ENCODE data around the gene GRIA4. TPM values are rescaled to one million over a fixed set of nuclear protein-coding genes. Genes with fewer than 3 reads are reported as not detected.

Gene GRIA4
- total RNA-seq, 4 donors from 2014 or later: not detected

DNA sequence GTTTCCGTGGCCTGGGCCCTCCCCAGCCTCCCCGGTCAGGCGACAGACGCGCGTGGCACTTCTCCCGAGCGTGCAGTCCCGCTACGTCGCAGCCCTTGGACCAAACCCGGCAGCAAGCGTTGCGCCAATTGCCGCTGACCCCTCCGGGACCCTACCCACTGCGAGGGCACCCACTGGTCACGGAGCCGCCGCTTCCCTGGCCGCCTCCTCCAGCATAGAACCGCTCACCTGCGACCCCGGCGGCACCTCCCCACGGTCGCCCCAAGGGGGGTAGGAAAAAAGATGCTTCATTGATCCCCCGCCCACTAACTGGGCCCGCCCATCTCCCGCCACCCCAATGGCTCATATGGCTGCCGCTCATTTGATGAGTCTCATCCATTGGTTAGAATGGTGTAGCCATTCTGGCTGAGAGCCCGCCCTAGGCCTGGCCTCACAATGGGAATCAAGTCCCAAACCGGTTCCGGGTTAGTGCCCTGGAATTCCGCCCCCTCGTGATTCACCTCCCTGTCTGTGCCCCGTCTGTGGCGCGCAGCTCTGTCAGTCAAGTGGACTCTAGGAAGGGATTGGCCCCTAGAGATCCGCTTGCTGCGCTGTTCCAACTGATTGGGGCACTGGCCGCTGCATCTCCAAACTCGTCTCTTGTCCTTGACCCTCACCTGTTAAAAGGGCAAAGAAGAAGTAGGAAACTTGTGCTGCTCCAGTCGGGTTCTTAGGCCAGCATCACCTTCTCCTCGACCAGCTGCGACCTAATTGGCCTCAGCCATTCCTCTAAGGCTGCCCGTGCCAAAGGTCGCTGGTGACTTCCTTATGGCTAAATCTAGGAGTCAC, 412.3 kb downstream of the GRIA4 start, which contains the start of gene MSANTD4:
TSS of gene MSANTD4 (minus strand) at position 274 of the 828 bp plus-strand sequence. CDS start 11,323 bp downstream, outside the sequence.
- peak; percentile 37 to 80 for TF ChIP-seq EP300 (IDR thresholded peaks at IDR 0.05)
- peak; percentile 20 for TF ChIP-seq POLR2A (IDR thresholded peaks at IDR 0.05)
- TF ChIP-seq, protein P1, sequence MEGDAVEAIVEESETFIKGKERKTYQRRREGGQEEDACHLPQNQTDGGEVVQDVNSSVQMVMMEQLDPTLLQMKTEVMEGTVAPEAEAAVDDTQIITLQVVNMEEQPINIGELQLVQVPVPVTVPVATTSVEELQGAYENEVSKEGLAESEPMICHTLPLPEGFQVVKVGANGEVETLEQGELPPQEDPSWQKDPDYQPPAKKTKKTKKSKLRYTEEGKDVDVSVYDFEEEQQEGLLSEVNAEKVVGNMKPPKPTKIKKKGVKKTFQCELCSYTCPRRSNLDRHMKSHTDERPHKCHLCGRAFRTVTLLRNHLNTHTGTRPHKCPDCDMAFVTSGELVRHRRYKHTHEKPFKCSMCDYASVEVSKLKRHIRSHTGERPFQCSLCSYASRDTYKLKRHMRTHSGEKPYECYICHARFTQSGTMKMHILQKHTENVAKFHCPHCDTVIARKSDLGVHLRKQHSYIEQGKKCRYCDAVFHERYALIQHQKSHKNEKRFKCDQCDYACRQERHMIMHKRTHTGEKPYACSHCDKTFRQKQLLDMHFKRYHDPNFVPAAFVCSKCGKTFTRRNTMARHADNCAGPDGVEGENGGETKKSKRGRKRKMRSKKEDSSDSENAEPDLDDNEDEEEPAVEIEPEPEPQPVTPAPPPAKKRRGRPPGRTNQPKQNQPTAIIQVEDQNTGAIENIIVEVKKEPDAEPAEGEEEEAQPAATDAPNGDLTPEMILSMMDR (IDR thresholded peaks at IDR 0.05): no peak
- Histone ChIP-seq H3K4me1 (peaks cover 0 to 34% (median 5%) of the 10 kb centered on the region in 4 donors), H3K36me3 (no peaks in the 10 kb centered on the region), H3K9me3 (no peaks in the 10 kb centered on the region), H3K27ac (peak within 1 kb of the TSS; percentile 28 to 84 (median 81)), H3K27me3 (no peaks in the 10 kb centered on the region), H3K4me3 (peak within 1 kb of the TSS; percentile 68 to 92 (median 86))
- 2 to 3% methylated on average over 29 to 33 of the region's 48 CpGs for WGBS, 2 donors
- DNase-seq (ENCODE audit: low spot score in 2 of 2): peak; percentile 98 to 99

- peak in 1 of 2 donors; percentile 23 for DNase-seq (ENCODE audit: low spot score in 2 of 2)
- 84 to 87% methylated on average over 7 of the region's 7 CpGs for WGBS, 2 donors
- TF ChIP-seq, protein P1 (IDR thresholded peaks at IDR 0.05): no peak
- no peak for TF ChIP-seq EP300 (IDR thresholded peaks at IDR 0.05)
- no peaks in the 10 kb centered on the region for H3K27me3 ChIP-seq
- H3K27ac ChIP-seq: peak overlapping the region in 2 of 4 donors; percentile 83 to 84
- H3K36me3 ChIP-seq: no peaks in the 10 kb centered on the region
- H3K4me1 ChIP-seq: peaks cover 0 to 34% (median 5%) of the 10 kb centered on the region in 4 donors
- peak overlapping the region; percentile 40 to 92 (median 80) for H3K4me3 ChIP-seq
- no peaks in the 10 kb centered on the region for H3K9me3 ChIP-seq
These were observed 413.0 kb downstream of the GRIA4 start for GRCh38 chr11:106022795-106023275.

DNA sequence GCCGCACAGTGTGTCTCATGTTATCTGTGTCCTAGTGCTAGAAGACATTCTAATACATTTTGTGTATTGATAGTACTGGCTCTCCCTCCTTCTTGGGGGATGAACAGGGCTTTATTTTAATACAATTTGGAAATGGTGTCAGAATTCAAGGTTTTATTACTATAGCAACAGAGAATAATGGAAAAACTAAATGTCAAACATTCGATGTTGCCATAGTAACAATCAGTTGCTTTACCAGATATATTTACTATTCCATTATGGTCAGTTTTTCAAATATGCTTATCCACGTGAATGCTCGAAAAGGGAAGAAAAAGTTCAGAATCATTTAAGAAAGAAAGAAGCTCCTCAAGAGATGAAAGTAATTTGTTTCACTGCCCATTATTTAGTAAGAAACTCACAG, 420.7 kb downstream of the GRIA4 start:
- Histone ChIP-seq H3K27me3 (no peaks in the 10 kb centered on the region), H3K9me3 (no peaks in the 10 kb centered on the region), H3K36me3 (no peaks in the 10 kb centered on the region), H3K4me1 (no peaks in the 10 kb centered on the region), H3K27ac (no peak overlapping the region), H3K4me3 (no peak overlapping the region)
- TF ChIP-seq, protein P1 (IDR thresholded peaks at IDR 0.05): no peak
- TF ChIP-seq EP300 (IDR thresholded peaks at IDR 0.05) (no peak), POLR2A (IDR thresholded peaks at IDR 0.05) (no peak)
- no peak for DNase-seq (ENCODE audit: low spot score in 2 of 2)
- WGBS, 2 donors: 72 to 78% methylated on average over 4 of the region's 4 CpGs

- H3K27ac ChIP-seq: no peak overlapping the region
- no peak overlapping the region for H3K4me3 ChIP-seq
- DNase-seq (ENCODE audit: low spot score in 2 of 2): no peak
These were observed 421.4 kb downstream of the GRIA4 start for GRCh38 chr11:106031202-106031810.

More at GRCh38 chr11:106031202-106031810, 421.4 kb downstream of the GRIA4 start:
- WGBS, 2 donors: 67 to 74% methylated on average over 2 of the region's 2 CpGs
- no peaks in the 10 kb centered on the region for H3K9me3 ChIP-seq
- no peaks in the 10 kb centered on the region for H3K4me1 ChIP-seq
- no peaks in the 10 kb centered on the region for H3K27me3 ChIP-seq
- TF ChIP-seq EP300 (IDR thresholded peaks at IDR 0.05) (no peak), POLR2A (IDR thresholded peaks at IDR 0.05) (no peak)
- TF ChIP-seq, protein P1 (IDR thresholded peaks at IDR 0.05): no peak
- no peaks in the 10 kb centered on the region for H3K36me3 ChIP-seq

Small RNAs within 50 kb of the gene (small RNA-seq; reads per million reads assigned to genes)
- gene RNU4-55P (not detected), gene RNU6-277P (not detected)
